GM19025 (cell line): Measurements from ENCODE around the gene ADM2.

Experiments
- ATAC-seq: cut with Tn5 transposase; IDR thresholded peaks from one replicate; pipeline ENCODE4 v1.9.1; 2021; ENCODE audit warnings: mild to moderate bottlenecking, low read depth, moderate library complexity; ENCODE audit not compliant: unreplicated experiment

ADM2 gene

DNA sequence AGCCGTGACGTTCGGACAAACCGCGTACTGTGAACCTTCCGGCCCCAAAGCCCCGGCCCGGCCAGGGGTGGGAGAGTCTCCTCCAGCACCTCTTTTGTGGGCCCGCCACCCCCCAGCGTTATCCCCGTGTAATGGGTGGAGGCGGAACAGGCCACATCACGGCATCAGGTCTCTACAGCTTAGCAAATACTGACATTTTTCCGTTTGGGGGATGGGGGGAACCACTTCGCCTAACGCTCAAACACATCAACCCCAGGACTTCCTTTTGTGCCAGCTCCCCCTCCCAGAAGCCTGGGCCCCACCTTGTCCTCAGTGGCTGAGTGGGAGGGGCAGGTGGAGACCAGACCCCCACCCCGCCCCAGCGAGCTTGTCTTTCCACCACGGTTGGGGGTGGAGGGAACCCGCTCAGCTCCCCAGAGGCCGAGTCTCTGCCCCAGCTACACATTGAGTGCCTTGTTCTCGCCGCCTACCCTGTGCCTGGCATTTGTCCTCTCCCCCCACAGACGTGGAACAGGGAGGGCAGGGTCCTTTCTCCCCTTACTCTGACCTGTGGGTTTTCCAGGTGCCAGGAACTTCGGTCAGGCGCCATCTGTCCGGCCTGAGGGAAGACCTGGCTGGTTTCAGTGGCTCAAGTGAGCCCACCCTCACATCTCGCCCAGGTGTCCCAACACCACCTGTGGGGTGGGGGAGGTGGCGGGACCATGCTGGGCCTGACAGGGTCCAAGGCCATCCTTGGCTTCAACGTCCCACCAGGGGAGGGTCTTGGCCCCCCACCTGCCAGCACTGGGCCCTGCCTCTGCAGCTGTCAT is 36.1 kb upstream of the ADM2 start:
- ATAC-seq = no peak

DNA sequence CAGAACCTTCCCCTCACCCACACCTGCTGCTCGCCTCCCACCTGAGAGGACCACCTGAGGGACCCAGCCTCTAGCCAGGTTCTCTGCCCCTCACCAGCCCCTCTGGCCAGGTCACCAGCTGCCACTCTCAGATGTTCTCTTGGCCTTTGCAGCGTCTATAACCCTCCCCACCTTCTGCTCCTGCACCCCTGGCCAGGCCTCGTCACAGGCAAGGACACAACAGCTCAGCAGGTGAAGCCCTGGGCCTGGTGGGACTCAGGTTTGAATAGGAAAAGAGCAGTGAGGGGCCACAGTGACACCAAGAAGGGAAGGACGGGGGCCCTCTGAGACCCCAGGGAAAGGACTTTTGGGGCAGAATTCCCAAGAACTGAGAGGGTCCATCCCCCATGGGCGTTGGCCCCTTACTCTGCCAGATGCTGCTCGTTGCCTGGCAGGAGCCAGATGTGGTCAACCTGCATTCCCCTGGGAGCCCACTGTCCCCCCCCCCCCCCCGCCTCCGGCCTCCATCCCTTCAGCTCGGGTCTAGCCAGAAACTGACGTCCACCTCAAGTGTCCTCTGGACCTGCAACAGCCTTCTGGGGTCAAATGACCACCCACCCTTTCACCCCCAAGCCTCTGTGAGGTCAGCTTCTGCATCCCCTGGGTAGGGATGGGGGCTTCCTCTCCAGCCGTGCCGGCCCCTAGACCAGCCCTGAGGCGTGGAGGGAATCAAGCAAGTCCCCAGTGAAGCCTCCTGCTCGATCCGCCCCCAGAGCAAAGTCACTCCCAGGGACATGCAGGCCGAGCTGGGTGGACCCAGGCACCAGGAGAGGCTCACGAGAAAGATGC is 35.2 kb upstream of the ADM2 start:
- no peak for ATAC-seq

DNA sequence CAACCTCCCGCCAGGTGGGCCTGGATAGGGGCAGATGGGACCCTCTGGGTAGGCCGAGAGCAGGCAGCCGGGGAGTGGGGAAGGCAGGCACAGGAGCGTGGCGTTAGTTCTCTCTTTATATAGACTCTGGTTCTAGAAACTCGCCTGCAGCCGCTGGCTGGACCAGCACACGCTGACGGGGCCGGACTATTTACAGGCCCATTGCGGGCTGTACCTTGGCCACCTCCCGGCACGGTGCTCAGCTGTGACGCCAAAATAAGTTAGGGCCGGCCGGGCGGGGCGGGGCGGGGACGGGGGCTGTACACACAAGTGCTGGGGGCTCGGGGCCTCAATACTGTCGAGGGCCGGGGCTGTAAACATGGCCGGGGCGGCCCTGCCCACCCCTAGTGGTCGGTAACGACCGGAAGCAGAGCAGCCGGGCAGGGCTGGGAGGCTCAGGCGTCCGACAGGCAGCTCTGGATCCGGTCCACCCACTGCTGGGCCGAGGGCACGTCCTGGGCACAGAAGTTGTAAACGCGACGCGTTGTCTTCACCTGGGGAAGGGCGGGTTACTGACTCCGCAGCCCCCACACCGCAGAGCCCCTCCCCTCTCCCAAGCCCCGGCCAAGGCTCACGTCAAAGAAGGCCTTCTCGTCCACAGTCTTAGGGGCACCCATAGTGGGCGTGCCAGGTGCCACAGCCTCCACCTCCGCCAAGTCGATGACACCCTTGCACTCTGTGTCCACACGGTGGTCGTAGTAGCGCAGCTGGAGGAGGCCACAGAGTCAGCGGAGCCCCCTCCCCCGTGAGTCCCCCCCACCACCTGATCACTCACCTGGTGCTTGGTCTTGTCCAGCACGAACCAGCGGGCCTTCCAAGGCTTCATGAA is 34.4 kb upstream of the ADM2 start:
- ATAC-seq = no peak

DNA sequence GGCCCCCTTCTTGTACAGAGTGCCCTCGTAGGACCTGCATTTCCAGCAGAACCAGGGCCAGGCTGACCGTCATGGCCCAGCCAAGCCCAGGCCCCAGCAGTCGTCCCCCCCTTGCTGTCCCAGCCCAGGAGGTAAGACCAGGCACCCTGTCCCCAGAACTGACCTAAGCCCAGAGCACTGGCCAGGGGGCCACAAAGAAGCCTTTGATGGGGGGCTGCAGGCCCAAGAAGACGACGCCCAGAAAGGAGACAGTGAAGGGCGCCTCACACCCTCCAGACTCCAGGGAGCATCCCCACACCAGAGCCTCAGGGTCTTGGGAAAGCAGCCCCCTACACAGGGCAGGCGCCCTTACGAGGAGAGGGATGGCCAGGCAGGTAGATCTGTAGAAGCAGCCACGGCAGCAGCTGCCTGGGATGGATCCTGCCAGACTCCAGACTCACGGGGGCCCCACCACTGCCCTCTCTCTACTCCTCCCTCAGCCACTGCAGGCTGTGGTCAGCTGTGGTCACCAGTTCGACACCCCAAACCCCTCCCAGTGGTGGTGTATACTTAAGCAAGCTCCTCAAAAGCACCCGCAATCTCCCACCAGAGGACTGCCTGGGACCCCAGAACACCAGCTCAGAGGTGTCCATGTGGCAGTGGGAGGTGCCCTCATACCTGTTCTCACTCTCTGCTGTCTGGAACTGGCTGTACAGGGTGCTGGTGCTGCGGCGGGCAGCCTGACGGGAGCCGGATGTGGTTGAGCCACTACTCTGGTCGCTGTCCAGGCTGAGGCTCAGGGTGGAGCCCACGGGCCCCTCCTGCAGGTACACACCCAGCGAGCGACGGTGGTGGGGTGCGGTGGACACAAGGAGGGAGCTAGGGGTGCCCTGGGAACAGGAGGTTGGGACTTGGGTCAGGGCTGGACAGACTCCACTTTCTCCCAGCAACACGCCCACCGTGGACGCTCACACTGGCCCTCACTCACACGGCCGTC is 33.5 kb upstream of the ADM2 start:
- ATAC-seq = no peak

DNA sequence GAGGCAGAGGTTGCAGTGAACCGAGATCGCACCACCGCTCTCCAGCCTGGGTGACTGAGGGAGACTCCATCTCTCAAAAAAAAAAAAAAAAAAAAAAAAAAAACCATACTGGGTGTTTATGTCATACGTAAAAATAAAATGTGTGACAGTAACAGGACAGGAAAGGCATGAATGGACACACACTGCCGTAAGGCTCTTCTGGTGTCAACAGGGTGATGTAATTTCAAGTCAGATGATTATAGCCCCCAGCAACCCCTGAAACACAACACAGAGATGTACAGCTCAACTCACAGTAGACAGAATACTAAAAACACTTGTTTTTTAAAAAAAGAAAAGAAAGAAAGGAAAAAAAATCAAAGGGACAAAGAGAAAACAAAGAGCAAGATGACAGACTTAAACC is 28.7 kb upstream of the ADM2 start:
- no peak for ATAC-seq

DNA sequence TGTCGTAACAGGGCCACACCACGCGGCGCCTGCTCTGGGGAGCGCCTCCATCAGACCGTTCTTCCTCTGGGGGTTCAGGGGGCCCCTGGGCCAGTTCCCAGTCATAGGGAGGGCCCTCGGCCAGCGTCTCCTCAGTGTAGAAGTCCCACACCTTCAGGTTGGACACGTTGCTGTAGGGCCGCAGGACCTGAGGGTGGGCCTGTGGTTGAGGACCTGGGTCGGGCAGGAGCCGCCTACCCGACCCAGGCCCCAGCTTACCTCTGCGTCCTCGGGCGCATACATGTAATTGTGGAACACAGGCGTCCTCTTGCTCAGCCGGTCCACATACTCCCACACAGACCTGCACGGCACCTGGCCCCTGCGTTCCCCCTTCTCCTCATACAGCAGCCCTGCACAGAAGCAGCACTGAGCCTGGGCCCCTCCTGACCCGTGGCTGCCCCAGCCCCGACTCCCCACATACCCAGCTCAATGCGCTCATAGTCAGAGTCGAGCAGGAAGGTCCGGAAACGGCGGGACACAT is 26.7 kb upstream of the ADM2 start:
- ATAC-seq = no peak

DNA sequence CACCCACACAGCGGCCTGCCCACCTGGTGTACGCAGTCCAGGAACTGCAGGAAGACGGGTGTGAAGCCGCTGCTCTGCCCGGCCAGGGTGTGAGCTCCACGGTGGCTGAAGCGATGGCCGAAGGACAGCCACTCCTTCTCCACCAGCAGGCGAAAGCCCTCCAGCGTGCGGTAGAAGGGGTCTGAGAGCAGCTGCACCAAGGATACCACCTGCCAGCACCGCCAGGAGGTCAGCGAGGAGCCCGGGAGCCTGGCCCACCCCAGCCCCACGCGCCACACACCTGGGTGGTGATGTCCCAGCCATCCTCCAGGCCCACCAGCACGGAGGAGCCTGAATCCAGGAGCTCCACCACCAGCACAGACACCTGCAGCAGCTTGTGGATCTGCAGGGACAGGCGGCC is 26.1 kb upstream of the ADM2 start:
- no peak for ATAC-seq

DNA sequence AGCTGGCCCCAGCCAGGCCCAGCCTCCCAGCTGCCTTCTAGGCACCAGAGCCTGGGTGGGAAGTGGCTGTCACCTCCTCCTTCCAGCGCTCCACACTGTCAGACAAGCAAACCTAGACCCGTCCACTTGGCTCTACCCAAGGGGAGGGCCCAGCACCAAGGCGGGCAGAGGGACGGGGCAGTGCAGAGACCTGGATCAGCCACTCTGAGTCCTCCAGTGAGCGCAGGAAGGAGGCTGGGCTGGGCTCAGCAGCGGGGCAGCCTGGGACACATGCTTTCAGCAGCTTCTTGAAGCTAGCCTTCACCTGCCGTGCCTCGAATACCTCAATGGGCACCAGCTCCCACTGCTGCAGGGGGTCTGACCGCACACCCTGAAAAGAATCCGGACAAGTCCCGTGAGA is 25.3 kb upstream of the ADM2 start:
- no peak for ATAC-seq

DNA sequence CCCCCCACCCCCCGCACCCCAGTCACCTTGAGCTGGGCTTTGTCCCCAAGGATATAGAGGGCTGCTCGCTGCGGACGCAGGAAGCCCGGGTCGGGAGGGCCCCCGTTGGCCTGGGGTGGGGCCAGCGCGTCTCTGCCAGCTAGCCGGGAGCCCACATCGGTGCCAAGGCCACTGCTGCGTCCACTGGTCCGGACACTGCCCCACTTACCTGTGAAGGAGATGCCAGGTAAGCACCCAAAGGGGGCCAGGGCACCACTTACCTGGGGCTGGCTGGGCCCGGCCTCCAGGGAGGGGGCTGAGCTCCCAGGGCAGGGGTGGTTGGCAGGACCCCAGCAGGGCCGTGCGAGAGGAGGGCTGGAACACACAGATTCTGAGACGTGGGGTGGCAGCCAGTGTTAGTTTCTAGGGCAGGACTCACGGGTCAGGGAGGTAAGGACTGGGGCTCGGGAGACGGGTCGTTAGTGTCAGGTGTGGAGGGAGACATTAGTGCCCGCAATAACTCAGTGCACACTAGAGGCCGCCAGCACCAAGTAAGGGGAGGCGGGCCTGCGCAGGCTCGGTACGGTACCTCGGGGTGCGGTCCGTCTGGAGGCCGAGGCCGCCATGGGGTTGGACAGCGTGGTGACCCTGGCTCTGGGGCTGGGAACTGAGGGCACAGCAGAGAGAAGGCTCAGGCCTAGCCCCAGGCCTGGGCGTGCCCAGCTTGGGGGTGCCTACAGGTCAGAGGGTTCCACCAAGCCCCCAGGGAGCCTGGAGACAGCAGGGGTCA is 24.7 kb upstream of the ADM2 start:
- no peak for ATAC-seq

DNA sequence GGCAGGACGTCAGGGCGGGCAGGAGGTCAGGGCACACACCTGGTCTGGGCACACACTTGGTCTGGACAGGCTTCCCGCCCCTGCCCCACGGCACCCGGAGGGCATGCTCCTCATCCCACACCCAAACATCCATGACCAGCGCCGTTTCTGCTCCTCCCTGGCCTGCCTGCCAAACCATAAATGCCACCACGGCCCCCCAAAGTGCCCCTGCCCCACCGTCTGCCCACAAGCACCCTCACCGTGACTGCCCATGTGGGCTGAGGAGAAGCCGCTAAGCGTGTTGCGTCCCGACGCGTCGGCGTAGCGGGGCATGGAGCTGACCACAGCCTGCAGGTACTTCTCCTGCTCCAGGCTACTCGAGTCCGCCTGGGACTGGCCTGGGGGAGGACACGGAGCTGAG is 22.3 kb upstream of the ADM2 start:
- no peak for ATAC-seq

DNA sequence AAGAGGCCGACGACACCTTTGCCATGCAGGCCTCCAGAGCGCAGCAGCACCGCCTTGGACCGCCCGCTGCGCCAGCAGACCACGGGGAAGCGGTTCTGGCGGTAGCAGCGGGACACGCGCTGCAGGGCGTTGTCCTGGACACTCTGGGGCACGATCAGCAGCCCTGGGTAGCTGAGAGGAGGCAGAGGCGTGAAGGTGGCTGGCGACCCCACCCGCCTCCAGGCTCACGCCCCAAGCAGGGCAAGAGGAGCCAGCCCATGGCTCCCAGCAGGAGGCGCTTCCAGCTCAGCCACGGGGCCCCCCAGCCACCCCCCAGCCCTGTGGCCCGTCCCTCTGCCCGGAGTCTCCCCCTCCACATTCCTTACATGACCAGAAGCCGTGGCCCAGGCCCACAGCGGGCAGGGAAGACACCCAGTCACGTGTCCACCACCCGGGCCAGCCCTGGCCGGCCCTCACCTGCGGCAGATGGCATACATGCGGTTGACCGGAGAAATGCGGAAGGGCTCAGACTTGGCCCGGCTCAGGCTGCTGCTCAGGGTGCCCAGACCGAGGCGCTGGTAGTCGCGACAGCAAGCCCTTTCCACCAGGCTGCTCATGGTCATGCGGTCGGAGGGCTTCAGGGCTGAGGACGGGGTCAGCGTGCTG is 21.7 kb upstream of the ADM2 start:
- no peak for ATAC-seq

DNA sequence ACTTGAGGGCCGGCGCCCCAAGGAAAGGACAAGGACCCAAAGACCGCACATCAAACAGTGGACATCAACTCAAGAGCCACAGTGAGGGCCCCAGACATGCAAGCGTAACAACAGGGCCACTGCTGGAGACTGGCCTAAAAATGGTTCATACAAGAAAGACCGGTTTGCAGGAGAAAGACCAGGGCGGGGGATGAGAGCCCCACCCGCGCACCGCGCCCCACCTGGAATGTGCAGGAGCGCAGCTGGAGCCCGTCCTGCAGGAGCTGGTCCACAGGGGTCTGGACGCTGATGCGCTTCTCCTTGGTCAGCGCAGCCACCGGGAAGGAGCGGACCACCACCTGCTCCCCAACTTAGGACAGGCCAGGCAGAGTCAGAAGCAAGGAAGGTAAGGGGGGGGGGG is 20.4 kb upstream of the ADM2 start:
- no peak for ATAC-seq

DNA sequence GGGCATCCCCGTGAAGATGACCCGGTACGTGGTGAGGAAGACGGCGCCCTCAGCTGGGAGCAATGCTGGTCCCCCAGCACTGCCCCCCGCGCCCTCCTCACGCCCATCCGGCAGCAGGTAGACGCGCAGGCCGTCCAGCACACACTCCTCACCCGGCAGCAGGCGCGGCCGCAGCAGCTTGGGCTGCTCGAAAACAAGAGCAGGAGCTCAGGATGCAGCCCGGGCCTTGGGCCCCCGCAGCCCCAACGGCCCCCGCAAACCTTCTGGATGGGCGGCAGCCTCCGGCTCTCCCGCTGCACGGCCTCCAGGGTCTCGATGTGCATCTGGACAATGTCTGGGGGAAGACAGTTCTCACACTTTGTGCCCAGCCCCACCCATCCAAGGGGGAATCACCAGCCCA is 19.8 kb upstream of the ADM2 start:
- ATAC-seq = no peak

DNA sequence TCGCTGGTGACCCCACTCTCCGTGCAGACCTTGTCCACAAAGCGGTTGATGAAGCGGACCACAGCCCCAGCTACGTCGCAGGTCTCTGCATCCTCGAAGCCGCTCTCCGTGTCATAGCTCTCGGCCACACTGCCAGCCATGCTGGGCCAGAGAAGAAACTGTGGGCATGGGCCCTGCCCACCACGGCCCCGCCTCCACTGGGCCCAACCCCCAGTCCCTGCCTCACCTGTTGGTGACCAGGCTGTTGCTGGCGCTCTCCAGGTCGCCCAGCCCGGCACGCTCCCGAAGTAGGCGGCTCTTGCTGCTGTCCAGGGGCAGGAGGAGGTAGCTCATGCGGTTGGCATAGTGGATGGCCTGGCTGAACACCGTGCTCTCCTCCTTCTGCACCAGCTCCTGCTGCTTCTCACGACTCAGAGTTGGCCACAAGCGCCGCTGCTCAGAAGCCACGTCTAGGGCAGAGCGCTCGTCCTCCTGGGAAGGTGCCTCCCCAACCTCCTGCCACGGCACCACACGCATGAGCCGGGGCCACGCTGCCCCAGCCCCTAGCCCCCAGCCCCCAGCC is 19.3 kb upstream of the ADM2 start:
- no peak for ATAC-seq

DNA sequence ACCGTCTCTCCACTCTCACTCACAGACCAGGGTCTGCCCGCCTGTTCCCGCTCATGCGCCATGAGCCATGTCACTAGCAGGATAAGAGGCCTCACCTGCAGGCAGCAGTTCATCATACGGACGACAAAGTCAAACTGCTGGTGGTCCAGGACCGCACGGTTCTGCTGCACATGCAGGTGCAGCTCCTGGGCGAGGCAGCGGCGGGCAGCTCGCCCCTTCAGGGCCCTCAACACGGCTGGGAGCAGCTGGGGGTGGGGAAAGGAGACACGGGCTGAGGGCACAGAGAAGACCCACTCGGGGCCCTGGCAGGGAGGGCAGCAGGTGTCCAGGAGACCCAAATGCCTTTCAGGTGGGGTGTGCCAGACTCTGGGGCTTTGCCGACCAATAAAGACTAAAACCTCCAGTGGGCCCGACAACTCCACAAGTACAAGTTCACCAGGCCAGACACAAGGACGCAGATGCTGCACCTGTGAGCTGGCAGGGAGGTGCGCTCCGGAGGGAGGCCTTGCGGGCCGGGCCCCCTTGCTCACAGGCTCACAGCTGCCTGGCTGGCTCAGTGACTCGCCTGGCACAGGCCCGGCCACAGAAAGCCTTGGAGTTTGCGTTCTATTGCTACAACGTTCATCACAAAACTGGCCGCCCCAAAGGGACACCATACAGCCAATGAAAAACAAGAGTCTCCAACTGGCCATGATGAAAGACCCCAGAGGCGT is 18.0 kb upstream of the ADM2 start:
- no peak for ATAC-seq

DNA sequence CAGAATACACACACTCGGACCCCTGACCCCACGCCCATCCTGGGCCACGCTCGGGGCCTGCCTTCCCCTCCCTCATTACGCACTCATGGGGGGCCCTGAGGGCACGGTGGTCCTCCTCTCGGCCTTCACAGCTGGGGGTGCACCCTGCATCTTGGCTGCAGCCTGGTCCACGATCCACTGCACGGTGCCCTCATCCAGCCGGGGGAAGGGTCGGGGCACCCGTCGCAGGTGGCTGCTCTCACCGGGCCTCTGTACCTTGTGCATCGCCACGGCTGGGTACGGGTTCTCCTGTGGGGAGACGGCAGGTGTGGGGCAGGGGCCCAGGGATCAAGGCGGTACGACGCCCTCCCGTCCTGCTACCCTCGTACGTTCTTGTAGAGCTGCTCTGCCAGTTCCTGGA is 16.9 kb upstream of the ADM2 start:
- no peak for ATAC-seq
